ENCODE results near the gene ALDH1A1. TPM values are rescaled to one million over a fixed set of nuclear protein-coding genes. Genes with fewer than 3 reads are reported as not detected.

The ALDH1A1 gene
- total RNA-seq, 1 donor from 2014 or later: 0.14 TPM

GRCh38 chr9:72978744-72979143 lies 25.9 kb upstream of the ALDH1A1 start:
- Mint-ChIP-seq H3K36me3 (ENCODE audit: low read depth) (no peaks in the 10 kb centered on the region), H3K4me3 (no peak overlapping the region), H3K27ac (ENCODE audit: unreplicated experiment) (no peak overlapping the region), H3K27me3 (ENCODE audit: low read depth) (no peaks in the 10 kb centered on the region), H3K9me3 (no peaks in the 10 kb centered on the region), H3K4me1 (peaks cover 6% of the 10 kb centered on the region)
- no peak for TF ChIP-seq CTCF (conservative IDR thresholded peaks at IDR 0.05)
- DNase-seq (ENCODE audit: low read depth, low spot score): no peak

DNA sequence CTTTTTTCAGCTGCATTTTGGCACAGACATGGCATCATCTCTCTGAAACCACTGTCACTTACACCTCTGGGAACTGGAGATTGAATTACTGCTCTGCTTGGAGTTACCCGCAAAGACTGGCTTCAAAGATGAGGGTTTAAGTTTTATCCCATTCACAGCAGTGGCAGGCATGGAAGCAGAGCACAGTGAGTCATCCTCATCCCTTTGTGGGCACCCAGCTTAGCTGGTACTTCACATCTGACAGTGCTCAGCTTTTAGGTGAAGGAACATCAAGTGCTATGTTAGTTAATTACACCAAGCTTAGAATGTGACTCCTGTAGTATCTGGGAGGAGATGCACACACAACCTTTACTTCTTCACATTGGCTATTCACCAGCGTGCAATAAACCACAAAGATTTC lies 24.8 kb upstream of the ALDH1A1 start:
- Mint-ChIP-seq H3K27me3 (ENCODE audit: low read depth) (no peaks in the 10 kb centered on the region), H3K4me3 (no peak overlapping the region), H3K4me1 (peaks cover 6% of the 10 kb centered on the region), H3K27ac (ENCODE audit: unreplicated experiment) (no peak overlapping the region), H3K36me3 (ENCODE audit: low read depth) (no peaks in the 10 kb centered on the region), H3K9me3 (no peaks in the 10 kb centered on the region)
- TF ChIP-seq CTCF (conservative IDR thresholded peaks at IDR 0.05): no peak
- no peak for DNase-seq (ENCODE audit: low read depth, low spot score)

DNA sequence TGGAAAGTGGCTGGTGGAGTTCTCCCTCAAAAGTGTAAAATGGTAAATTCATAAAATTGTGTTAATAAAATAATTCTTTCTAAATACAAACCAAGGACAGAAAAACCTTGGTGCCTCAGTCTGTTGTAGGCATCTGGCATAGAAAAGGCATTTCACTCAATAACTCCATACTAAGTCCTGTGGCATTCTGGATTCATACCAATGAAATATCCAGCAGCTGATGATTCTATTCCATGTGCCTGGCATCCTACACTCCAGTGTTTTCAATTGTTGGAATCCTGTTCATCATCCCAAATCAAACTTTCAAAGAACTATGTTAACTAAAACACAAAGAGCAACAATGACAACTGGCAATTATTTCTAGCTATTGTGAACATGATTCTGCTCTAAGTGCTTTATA lies 21.6 kb upstream of the ALDH1A1 start:
- Mint-ChIP-seq H3K27me3 (ENCODE audit: low read depth) (no peaks in the 10 kb centered on the region), H3K4me1 (no peaks in the 10 kb centered on the region), H3K9me3 (no peaks in the 10 kb centered on the region), H3K4me3 (no peak overlapping the region), H3K27ac (ENCODE audit: unreplicated experiment) (no peak overlapping the region), H3K36me3 (ENCODE audit: low read depth) (no peaks in the 10 kb centered on the region)
- TF ChIP-seq CTCF (conservative IDR thresholded peaks at IDR 0.05): no peak
- DNase-seq (ENCODE audit: low read depth, low spot score): no peak

- DNase-seq (ENCODE audit: low read depth, low spot score): no peak
- Mint-ChIP-seq H3K4me1 (no peaks in the 10 kb centered on the region), H3K4me3 (no peak overlapping the region), H3K9me3 (peaks cover 8% of the 10 kb centered on the region), H3K36me3 (ENCODE audit: low read depth) (no peaks in the 10 kb centered on the region), H3K27ac (ENCODE audit: unreplicated experiment) (no peak overlapping the region), H3K27me3 (ENCODE audit: low read depth) (no peaks in the 10 kb centered on the region)
- TF ChIP-seq CTCF (conservative IDR thresholded peaks at IDR 0.05): no peak
Measured at GRCh38 chr9:72972636-72973035, 19.8 kb upstream of the ALDH1A1 start.

GRCh38 chr9:72971411-72971810 lies 18.6 kb upstream of the ALDH1A1 start:
- Mint-ChIP-seq H3K4me3 (no peak overlapping the region), H3K27me3 (ENCODE audit: low read depth) (no peaks in the 10 kb centered on the region), H3K36me3 (ENCODE audit: low read depth) (no peaks in the 10 kb centered on the region), H3K9me3 (peaks cover 8% of the 10 kb centered on the region), H3K27ac (ENCODE audit: unreplicated experiment) (no peak overlapping the region), H3K4me1 (no peaks in the 10 kb centered on the region)
- TF ChIP-seq CTCF (conservative IDR thresholded peaks at IDR 0.05): no peak
- no peak for DNase-seq (ENCODE audit: low read depth, low spot score)

DNA sequence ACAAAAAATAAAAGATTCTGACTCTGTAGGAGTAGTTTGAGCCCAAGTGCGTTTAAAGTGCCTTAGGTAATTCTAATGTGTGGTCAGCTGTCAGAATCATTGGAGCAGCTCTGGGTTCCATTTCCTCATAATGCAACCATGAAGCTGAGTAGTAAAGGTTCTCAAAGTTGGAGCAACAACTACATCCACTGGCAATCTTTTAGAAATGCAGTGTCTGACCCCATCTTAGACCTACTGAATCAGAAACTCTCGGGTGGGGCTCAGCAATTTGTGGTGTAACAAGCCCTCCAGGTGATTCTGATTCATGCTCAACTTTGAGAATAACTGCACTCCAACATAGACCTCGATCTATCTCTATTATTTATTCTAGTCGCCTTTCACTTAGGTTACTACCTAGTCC lies 7.6 kb upstream of the ALDH1A1 start:
- H3K4me1 Mint-ChIP-seq: no peaks in the 10 kb centered on the region
- DNase-seq (ENCODE audit: low read depth, low spot score): no peak
- no peak for TF ChIP-seq CTCF (conservative IDR thresholded peaks at IDR 0.05)
- H3K36me3 Mint-ChIP-seq (ENCODE audit: low read depth): no peaks in the 10 kb centered on the region
- H3K27me3 Mint-ChIP-seq (ENCODE audit: low read depth): no peaks in the 10 kb centered on the region
- H3K27ac Mint-ChIP-seq (ENCODE audit: unreplicated experiment): no peak overlapping the region
- no peak overlapping the region for H3K4me3 Mint-ChIP-seq
- no peaks in the 10 kb centered on the region for H3K9me3 Mint-ChIP-seq

Measured in neural crest cell (in vitro differentiated cells).